ENCODE measurements around the gene RPS6KB2.

The RPS6KB2 gene

DNA sequence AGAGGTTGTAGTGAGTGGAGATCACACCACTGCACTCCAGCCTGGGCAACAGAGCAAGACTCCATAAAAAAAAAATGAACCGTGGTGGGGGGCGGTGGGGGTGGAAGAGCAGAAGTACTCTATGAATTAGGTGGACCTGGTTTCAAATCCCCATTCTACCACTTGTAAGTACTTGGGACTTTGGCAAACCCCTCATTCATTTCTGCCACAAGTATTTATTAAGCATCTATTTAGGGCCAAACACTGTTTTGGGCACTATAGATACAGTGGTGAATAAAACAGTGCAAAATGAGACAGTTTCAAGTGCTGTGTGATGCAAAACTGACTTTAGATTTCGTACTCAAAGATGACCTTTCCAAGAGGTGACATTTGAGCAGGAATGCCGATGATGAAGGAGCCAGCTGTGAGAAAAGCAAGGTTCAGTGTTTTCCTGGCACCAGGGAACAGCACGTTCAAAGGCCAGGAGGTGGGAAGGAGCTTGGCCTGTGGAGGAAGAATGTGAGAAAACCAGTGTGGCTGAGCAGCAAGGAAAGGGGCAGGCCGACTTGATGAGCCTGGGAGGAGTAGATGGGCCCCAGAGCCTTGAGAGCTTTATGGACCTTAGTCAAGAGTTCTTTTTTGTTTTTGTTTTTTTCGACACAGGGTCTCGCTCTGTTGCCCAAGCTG, 42.2 kb downstream of the RPS6KB2 start:
- TF ChIP-seq ZBTB7A (IDR thresholded peaks at IDR 0.05; ENCODE audit: low read depth) (no peak), EGR1 (IDR thresholded peaks at IDR 0.05) (no peak), TEAD4 (IDR thresholded peaks at IDR 0.05) (no peak), TAF1 (IDR thresholded peaks at IDR 0.05; ENCODE audit: low read depth) (no peak), RAD21 (IDR thresholded peaks at IDR 0.05; ENCODE audit: low read depth) (no peak), NFIC (IDR thresholded peaks at IDR 0.05) (no peak), CREB1 (IDR thresholded peaks at IDR 0.05; ENCODE audit: low read depth) (no peak), EP300 (IDR thresholded peaks at IDR 0.05; ENCODE audit: borderline replicate concordance) (no peak), FOXM1 (IDR thresholded peaks at IDR 0.05; ENCODE audit: borderline replicate concordance, low read depth) (no peak), TCF12 (IDR thresholded peaks at IDR 0.05; ENCODE audit: low read depth) (no peak), CEBPB (IDR thresholded peaks at IDR 0.05) (no peak), YY1 (IDR thresholded peaks at IDR 0.05; ENCODE audit: low read depth) (no peak)
- TF ChIP-seq, protein P1, sequence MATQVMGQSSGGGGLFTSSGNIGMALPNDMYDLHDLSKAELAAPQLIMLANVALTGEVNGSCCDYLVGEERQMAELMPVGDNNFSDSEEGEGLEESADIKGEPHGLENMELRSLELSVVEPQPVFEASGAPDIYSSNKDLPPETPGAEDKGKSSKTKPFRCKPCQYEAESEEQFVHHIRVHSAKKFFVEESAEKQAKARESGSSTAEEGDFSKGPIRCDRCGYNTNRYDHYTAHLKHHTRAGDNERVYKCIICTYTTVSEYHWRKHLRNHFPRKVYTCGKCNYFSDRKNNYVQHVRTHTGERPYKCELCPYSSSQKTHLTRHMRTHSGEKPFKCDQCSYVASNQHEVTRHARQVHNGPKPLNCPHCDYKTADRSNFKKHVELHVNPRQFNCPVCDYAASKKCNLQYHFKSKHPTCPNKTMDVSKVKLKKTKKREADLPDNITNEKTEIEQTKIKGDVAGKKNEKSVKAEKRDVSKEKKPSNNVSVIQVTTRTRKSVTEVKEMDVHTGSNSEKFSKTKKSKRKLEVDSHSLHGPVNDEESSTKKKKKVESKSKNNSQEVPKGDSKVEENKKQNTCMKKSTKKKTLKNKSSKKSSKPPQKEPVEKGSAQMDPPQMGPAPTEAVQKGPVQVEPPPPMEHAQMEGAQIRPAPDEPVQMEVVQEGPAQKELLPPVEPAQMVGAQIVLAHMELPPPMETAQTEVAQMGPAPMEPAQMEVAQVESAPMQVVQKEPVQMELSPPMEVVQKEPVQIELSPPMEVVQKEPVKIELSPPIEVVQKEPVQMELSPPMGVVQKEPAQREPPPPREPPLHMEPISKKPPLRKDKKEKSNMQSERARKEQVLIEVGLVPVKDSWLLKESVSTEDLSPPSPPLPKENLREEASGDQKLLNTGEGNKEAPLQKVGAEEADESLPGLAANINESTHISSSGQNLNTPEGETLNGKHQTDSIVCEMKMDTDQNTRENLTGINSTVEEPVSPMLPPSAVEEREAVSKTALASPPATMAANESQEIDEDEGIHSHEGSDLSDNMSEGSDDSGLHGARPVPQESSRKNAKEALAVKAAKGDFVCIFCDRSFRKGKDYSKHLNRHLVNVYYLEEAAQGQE (IDR thresholded peaks at IDR 0.05; ENCODE audit: low read depth): no peak
- TF ChIP-seq, protein P2, sequence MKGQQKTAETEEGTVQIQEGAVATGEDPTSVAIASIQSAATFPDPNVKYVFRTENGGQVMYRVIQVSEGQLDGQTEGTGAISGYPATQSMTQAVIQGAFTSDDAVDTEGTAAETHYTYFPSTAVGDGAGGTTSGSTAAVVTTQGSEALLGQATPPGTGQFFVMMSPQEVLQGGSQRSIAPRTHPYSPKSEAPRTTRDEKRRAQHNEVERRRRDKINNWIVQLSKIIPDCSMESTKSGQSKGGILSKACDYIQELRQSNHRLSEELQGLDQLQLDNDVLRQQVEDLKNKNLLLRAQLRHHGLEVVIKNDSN (IDR thresholded peaks at IDR 0.05): no peak
- TF ChIP-seq, protein P3, sequence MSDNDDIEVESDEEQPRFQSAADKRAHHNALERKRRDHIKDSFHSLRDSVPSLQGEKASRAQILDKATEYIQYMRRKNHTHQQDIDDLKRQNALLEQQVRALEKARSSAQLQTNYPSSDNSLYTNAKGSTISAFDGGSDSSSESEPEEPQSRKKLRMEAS (IDR thresholded peaks at IDR 0.05): no peak

DNA sequence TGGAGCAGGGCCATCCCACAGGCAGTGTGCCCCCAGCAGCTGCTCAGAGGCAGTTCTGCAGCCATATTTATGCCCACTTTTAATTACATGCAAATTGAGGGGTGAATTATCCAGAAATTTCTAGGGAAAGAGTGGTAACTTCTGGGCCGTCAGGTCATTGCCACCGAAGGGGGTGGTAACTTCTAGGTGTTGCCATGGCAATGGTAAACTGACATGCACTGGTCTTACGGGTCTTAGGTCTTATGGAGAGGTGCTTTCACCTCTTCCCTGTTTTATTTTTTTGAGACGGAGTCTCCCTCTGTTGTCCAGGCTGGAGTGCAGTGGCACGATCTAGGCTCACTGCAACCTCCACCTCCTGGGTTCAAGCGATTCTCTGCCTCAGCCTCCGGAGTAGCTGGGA, 44.6 kb downstream of the RPS6KB2 start:
- TF ChIP-seq CEBPB (IDR thresholded peaks at IDR 0.05) (no peak), TAF1 (IDR thresholded peaks at IDR 0.05; ENCODE audit: low read depth) (no peak), FOXM1 (IDR thresholded peaks at IDR 0.05; ENCODE audit: borderline replicate concordance, low read depth) (no peak), EGR1 (IDR thresholded peaks at IDR 0.05) (no peak), CREB1 (IDR thresholded peaks at IDR 0.05; ENCODE audit: low read depth) (no peak)

DNA sequence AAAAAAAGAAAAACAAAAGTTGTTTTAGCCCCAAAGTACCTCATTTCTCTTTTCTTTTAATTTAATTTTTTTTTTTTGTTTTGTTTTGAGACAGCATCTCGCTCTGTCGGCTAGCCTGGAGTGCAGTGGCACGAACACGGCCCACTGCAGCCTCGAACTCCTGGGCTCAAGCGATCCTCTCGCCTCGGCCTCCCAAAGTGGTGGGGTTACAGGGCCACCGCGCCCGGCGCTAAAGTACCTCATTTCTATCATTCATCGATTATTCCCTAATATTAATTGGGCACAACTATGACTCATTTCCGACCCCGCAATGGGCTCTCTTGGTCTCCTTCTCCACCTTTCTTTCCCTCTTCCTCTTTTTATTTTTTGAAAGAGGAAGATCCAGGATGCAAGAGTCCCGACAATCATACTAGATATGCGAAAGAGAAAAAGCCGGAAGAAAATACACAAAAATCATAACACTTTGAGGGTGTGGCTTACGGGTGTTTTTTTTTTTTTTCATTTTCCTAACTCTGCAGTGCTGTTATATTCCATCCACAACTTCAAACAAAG, 54.1 kb downstream of the RPS6KB2 start:
- TF ChIP-seq TEAD4 (IDR thresholded peaks at IDR 0.05): no peak
- TF ChIP-seq RAD21 (IDR thresholded peaks at IDR 0.05; ENCODE audit: low read depth): no peak
- TF ChIP-seq TAF1 (IDR thresholded peaks at IDR 0.05; ENCODE audit: low read depth): no peak
- no peak for TF ChIP-seq CEBPB (IDR thresholded peaks at IDR 0.05)
- no peak for TF ChIP-seq NFIC (IDR thresholded peaks at IDR 0.05)
- no peak for TF ChIP-seq ZBTB7A (IDR thresholded peaks at IDR 0.05; ENCODE audit: low read depth)
- TF ChIP-seq FOXM1 (IDR thresholded peaks at IDR 0.05; ENCODE audit: borderline replicate concordance, low read depth): no peak
- TF ChIP-seq, protein P2 (IDR thresholded peaks at IDR 0.05): no peak
- no peak for TF ChIP-seq YY1 (IDR thresholded peaks at IDR 0.05; ENCODE audit: low read depth)
- TF ChIP-seq EGR1 (IDR thresholded peaks at IDR 0.05): no peak
- TF ChIP-seq TCF12 (IDR thresholded peaks at IDR 0.05; ENCODE audit: low read depth): no peak
- no peak for TF ChIP-seq EP300 (IDR thresholded peaks at IDR 0.05; ENCODE audit: borderline replicate concordance)
- TF ChIP-seq CREB1 (IDR thresholded peaks at IDR 0.05; ENCODE audit: low read depth): no peak
- TF ChIP-seq, protein P1 (IDR thresholded peaks at IDR 0.05; ENCODE audit: low read depth): no peak

DNA sequence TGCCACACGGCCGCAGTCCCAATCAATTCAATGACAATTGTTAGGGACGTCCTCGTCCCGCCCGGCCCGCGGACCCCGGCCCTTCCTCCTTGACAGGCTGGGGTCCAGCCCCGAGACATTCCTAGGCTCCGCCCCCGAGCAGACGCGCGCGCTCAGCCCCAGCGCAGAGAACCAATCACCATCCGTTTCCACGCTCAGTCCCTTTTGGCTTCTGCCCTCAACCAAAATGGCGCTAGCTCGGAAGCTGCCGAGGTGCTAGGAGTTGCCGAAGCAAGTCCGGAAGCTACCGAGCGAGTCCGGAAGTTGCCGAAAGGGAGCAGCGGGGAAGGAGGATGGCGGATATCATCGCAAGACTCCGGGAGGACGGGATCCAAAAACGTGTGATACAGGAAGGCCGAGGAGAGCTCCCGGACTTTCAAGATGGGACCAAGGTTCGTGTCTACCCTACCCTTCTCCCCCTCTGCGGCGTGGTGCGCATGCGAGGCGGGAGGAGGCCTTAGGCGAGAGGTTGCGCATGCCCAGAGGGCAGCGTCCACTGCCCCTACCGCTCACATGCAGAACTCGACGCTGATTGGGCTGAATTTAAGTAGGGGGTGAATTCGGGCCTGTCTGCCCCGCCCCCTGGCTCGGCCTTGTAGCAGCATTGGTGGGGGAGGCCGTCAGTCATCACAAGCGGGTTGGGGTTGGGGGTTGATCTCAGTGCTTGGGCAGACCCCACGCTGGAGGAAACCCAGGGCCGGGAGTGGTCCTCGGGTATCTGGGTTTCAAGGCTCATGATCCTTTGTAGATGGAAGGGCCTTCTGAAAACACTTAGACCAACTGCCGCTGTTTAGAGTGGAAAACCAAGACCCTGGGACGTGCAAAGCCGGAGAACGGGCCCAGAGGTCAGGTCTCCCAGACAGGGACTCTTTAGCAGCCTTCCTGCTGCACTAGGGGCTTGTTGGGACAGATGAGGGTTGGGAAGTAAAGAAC, 54.8 kb downstream of the RPS6KB2 start, which contains the start of gene AIP:
Gene AIP, plus strand, starts transcription at position 200 of the 972 bp plus-strand sequence. Its CDS starts 133 bp downstream, at position 333.
- TF ChIP-seq TAF1 (IDR thresholded peaks at IDR 0.05; ENCODE audit: low read depth) (peak; percentile 57), RAD21 (IDR thresholded peaks at IDR 0.05; ENCODE audit: low read depth) (no peak), ZBTB7A (IDR thresholded peaks at IDR 0.05; ENCODE audit: low read depth) (peak; percentile 89), YY1 (IDR thresholded peaks at IDR 0.05; ENCODE audit: low read depth) (peak; percentile 99), EP300 (IDR thresholded peaks at IDR 0.05; ENCODE audit: borderline replicate concordance) (no peak), TEAD4 (IDR thresholded peaks at IDR 0.05) (0 out of 2 replicates have a peak, but pooled peaks have one; percentile 35), CREB1 (IDR thresholded peaks at IDR 0.05; ENCODE audit: low read depth) (peak; percentile 59), TCF12 (IDR thresholded peaks at IDR 0.05; ENCODE audit: low read depth) (peak; percentile 38; the same call in 1 of the 2 replicates), EGR1 (IDR thresholded peaks at IDR 0.05) (no peak), FOXM1 (IDR thresholded peaks at IDR 0.05; ENCODE audit: borderline replicate concordance, low read depth) (no peak), NFIC (IDR thresholded peaks at IDR 0.05) (no peak), CEBPB (IDR thresholded peaks at IDR 0.05) (no peak)
- TF ChIP-seq, protein P1 (IDR thresholded peaks at IDR 0.05; ENCODE audit: low read depth): no peak
- TF ChIP-seq, protein P3 (IDR thresholded peaks at IDR 0.05): peak; percentile 100
- TF ChIP-seq, protein P2 (IDR thresholded peaks at IDR 0.05): no peak

Measured in Ishikawa (cell line).